HG03103 (cell line): ENCODE data around the gene EMD.
A peak's percentile ranks its signal among the peaks of the same experiment; 100 is the strongest.
"Not testable (repeated sequence)": the region's sequence is repeated elsewhere in the genome, so short reads cannot be mapped to it uniquely, and the experiment has no call there.

Experiments
- ATAC-seq: cut with Tn5 transposase; IDR thresholded peaks from one replicate; pipeline ENCODE4 v1.9.1; 2021; ENCODE audit warnings: low read depth; ENCODE audit not compliant: unreplicated experiment

Gene EMD

DNA sequence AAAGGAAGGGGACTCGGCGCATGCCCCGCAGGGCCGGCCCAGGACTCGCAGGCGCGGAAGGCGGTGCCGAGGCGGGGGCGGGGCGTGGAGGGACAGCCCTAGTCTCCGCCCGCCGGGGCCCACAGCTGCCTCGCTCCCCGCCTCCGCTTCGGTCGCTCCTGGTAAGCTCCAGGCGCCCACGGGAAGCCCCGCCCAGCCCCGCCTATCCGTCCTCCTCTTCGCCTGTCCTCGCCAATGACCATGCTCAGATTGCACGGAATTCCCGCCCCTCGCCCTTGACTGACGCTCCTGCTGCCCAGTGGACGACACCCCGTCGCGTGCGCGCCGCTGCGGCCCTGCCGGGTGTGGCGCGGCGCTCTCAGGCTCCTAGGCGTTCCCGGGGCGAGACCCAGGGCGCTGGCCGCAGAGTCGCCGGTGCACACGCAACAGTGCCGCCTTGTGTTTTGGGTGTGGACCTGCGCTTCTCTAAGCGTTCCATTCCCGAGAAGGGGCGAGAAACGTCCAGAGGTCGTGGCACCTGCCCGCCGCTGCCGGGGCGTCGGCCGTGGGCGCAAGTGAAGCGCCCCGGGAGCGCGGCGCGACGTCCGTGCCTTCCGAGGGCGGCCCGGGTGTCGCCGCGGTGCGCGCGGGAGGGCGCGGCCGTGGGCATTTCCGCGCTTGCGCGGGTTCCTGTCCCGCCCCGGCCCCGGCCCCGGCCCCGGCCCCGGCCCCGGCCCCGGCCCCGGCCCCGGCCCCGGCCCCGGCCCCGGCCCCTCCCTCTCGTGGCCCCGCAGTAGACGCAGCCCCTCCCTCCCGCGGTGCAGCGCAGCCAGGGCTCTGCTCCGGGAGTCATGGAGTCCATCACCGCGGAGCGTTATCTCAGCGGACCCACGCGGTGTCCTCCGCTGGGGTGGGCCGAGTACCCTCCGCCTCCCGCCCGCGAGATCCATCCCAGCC lies 11.0 kb downstream of the EMD start:
- ATAC-seq = peak; percentile 63

DNA sequence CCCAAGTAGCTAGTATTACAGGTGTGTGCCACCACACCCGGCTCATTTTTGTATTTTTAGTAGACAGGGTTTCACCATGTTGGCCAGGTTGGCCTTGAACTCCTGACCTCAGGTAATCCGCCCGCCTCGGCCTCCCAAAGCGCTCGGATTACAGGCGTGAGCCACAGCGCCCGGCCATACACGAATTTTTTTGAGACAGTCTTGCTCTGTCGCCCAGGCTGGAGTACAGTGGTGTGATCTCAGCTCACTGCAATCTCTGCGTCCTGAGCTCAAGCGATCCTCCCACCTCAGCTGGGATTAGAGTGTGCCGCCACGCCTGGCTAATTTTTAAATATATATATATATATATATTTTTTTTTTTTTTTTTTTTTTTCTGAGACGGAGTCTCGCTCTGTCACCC lies 17.3 kb downstream of the EMD start:
- not testable (repeated sequence) for ATAC-seq

DNA sequence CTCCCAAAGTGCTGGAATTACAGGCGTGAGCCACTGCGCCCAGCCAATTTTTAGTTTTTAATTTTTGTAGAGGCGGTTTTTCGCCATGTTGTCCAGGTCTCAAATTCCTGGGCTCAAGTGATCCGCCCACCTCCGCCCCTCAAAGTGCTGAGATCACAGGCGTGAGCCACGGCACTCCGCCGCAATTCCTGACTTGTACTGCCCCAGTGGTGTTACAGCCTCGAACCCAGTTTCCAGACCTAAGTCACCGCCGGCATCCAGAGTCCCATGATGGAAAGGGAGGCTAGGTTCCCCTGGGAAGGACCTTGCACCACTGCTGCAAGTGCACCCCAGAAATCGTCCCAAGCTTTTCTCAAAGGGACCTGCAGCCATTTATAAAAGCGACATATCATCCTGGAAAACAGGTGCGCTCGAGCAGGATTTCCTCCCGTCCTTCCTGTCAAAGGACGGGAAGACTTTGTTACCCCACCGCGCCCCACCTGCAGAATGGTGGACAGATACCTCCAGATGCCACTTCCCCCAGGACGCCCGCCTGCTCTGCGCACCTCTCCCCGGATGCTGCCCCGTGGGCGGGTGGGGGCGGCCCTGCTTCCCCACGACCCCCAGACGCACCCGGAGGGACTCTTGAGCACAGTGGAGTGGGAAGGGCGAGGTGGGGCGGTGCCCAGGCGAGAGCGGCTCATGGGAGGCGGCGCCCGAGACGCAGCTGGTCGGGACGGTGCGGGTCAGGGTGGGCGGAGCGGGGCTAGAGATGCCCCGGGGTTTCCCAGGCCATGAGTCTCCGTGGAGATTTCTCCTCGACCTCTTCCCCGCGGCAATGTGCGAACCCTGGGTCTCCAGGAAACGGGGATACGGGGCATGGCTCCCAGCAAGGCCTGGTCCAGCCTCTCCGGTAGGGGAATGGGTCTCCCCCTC lies 18.1 kb downstream of the EMD start:
- peak; percentile 39 for ATAC-seq

DNA sequence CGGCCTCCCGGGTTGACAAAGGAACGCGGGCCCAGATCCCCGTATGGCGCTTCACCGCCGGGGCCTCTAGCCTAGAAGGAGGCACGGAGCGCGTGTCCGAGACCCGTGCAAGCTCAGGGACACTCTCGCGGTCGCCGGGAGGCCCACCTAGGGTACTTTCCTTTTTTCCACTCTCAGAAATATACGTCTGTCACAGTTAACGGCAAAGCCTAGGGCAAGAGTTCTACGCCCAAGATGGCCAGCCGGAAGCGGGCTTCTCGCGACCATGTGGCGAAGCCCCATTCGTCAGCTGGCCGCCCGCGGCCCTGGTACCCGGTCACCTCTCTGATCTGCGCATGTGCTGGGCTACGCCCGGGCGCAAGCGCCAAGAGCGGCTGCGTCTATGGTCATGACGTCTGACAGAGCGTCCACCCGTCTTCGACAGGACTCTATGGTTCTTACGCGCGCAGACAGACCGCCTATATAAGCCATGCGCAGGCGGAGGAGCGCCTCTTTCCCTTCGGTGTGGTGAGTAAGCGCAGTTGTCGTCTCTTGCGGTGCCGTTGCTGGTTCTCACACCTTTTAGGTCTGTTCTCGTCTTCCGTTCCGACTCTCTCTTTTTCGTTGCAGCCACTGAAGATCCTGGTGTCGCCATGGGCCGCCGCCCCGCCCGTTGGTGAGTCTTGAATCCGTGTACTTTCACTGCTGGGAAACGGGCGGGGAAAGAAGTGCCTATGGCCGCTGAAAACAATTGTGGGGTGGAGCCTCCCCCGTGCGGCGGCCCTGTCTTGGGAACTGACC lies 19.0 kb downstream of the EMD start, which contains the start of gene RPL10:
Gene RPL10 (plus strand): TSS at position 490 of the 780 bp plus-strand sequence. CDS start 143 bp downstream, at position 633.
- peak; percentile 44 for ATAC-seq

DNA sequence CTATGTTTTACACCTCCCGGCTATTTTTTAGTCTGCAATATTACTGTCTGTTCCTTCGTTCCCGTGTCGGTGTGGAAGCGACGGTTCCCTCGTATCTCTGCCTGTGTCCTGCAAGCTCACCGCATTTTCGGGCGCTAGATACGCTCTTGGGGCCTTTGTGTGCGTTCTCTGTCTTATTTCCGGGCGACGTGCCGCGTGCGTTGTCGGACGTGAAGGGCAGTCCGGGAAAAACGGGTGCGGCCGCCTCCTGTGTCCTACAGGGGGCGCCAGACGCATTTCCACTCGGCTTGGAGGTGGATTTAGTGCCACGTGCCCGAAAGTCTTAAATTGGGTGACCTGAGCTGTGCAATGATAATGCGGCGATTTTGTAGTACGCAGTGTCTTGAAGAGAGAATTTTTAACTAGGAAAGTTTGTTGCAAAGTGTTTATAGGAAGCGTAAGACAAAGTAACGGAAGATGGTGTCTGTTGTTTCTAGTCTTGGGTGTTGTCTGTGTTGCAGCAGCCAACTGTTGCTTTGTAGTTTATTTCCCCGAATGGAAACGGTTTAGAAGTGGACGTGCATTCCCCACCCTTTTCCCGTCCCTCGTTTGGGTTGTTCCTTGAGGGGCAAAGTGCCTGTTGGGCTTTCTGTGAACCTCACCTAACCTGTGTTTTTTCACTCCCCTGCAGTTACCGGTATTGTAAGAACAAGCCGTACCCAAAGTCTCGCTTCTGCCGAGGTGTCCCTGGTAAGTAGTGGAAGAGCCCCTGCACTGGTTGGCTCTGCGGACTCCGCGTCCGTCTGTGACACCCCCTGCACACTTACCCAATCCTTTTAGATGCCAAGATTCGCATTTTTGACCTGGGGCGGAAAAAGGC lies 19.8 kb downstream of the EMD start:
- peak; percentile 29 for ATAC-seq

DNA sequence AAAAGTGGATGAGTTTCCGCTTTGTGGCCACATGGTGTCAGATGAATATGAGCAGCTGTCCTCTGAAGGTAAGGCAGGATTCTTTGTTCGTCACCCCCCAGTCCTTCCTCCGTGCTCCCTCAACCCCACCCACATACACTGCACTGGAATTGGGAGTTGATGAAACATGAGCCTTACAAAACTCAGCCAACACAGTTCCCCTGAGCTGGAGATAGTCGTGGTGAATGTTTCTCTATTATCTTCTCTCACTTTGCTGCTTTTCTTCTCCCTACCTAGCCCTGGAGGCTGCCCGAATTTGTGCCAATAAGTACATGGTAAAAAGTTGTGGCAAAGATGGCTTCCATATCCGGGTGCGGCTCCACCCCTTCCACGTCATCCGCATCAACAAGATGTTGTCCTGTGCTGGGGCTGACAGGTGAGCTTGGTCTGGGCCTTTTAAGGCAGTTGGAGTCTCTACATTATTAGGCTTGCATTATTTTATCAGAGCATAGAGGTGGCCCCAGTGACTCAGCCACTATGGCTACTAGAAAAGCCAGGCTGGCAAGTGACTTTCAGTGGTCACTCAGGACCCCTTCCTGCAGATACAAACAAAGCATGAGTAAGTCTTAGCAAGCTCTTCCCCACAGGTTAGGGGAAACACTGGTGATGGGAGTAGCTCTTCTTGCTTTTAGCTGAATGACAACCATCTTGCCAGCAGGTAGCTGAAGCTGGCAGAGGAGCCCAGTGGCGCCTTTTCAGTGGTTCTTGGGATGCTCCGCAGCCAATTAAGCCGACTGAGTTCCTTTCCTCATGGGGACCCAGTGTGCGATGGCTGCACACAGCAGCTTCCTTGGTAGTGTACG lies 20.7 kb downstream of the EMD start:
- no peak for ATAC-seq

DNA sequence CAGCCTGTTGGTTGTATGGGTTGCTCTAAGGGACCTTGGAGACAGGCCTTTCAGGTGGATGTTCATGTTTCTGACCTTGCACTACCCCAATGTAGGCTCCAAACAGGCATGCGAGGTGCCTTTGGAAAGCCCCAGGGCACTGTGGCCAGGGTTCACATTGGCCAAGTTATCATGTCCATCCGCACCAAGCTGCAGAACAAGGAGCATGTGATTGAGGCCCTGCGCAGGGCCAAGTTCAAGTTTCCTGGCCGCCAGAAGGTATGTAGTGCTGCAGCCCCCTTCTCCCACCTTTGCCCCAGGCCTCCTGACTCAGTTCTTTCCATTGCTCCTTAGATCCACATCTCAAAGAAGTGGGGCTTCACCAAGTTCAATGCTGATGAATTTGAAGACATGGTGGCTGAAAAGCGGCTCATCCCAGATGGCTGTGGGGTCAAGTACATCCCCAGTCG lies 21.3 kb downstream of the EMD start:
- not testable (repeated sequence) for ATAC-seq

DNA sequence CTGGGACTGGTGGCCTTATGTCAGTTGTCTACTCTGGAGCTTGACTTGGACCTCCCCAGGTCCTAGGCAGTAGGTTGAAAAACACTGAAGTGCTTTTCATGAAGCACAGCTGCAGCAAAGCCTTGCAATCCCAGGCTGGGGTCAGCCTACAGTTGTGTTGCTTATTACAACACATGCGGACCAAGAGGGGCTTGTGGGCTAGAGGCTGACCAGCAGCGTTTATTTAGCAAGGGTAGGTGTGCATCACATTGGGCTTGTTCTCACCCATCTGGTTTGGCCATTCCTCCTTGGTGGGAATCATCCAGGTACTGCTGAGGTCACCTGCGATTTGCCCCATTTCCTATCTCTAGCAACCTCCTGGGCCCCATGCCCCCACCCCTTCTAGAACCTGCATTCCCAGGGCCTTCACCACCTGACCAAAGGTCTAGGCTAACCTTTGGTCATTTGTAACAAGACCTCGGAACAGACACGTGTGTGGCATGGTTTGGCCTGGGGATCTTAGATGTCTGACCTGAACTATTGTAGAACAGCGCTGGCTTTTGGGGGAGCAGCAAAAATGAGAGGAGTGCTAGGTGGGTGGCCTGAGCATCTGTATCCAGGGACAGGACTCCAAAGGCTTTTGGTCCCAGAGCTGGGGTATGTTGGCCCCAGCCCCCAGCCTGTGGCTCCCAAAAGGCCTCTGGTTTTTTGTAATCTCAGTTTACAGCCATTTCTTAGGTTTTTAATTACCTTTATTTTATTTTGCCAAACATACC lies 22.1 kb downstream of the EMD start:
- no peak for ATAC-seq

DNA sequence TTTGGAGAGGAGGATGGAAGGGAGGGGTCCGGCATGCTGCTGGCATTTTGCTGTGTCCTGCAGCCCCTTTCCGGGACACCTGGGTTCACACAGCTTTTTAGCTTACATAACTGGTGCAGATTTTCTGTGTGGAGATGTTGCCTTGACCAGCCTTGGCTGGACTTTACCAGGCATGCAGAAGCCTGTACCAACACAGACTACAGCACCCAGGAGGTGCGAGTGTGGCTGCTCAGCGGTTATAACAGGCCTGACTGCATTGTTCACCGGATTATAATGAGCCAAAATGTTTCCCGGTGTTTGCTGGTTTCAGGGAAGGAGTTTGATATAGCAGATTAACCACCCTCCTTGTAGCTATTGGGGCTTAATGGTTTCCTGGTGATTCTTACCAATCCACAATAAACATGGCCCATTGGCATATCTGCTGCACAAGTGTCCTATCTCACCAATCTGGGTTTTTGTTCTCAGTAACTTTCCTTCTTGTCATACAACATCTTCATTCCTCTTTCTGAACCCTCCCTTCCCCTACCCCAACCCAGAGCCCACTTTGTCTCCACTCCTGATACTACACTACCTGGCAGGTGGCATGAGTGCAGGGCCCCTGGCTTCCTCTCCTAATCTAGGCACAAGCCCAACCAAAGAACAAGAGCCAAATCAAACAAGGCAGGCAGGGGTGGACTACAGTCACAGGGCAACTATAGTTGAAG lies 23.0 kb downstream of the EMD start:
- no peak for ATAC-seq

DNA sequence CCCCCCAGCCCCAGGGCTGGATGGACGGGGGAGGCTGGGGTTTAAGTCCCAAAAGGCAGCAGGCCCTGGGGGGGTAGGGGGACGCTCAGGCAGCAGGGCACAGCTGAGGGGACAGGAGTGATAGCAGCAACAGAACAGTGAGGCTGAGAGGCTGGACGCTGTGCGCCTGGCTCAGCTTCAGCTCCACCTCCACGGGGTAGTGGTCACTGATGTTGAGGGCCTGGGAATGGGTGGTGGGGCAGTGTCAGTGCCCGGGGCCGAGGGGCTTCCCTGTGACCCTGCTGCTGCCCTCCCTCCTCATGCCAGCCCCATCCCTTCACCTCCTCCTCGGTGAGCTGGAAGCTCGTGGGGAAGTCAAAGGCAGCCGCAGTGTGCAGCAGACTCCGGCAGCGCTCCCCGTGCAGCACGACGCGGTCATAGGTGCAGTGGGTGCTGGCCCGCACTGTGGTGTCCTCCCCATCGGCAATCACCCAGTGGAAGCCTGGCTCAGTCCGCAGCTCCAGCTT lies 23.6 kb downstream of the EMD start:
- no peak for ATAC-seq

DNA sequence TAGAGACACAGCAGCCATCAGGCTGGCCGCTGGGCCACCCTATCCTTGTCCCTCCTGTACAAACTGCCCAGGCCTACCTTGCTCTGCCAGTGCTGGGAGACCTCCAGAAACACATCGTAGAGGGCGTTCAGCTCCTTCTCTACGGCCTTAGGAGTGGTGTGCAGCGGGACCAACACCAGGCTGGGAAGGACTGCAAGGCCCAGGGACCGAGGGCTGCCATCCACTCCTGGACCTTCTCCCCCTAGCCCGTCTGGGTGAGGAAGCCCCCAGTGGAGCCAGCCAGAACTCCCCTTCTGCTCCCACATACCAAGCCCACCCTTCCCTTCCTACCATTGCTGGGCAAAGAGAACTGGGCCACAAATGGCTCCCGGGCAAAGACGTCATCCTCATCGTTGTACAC lies 24.1 kb downstream of the EMD start:
- ATAC-seq = no peak

DNA sequence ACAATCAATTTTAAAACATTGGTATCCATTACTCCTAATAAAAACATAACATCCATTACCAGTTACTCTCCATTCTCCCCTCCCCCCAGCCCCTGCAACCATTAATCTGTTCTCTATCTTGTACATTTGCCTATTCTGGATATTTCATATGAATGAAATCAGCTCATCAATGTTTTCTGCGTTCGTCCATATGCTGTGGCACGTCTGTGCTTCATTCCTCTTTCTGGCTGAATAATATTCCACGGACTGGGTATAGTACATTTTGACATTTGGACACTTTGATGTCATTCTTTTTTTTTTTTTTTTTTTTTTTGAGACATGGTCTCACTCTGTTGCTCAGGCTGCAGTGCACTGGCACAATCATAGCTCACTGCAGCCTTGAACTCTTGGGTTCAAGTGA lies 24.8 kb downstream of the EMD start:
- no peak for ATAC-seq

DNA sequence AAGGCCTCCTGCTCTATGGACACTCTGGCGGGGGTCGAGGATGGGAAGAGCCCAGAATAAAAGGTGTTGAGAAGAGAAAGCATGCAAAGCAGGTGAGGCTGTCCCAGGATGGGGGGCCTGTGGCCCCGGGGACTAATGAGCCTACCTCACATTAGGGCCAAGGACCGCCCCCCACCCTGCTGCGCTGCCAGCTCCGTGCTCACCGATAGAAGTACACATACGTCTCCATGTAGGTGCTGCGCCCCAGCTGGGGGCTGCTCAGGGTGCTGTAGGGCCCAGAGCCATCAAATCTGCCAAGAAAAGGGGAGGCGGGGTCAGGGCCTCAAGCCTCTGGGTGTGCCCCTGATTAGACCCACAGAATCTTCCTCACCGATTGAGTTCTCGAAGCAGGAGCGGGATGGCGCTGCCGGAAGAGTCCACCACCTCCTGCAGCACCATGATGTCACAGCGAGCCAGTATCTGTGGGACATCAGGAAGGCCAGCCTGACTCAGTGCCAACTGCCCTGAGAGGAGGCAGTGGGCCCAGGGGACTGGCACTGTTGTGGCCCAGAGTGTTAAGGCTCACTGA lies 25.6 kb downstream of the EMD start:
- no peak for ATAC-seq

DNA sequence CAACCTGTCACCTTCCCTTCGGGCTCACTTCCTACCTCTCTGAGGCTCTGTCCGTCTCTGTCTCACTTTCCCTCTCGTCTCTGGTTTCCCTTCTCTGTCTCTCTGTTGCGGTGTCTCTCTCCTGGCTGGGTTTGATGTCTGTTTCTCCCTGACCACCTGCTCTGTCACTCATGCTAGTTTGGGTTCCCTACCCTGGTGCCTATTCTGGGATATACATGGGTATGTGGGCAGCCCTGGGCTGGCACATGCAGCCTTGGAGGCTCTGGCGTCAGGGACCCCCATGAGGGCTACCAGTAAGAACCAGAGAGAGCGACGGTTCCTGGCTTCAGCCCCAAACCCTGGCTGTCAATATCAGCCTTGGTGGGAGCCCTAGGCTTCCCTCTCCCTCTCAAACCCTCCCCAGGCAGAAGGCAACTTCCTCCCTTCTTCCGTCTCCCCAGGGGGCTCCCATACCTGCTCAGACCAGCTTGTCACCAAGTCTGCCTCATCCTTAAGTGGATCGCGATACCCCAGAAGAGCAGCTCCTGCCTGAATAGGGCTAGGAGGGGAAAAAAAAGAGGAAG lies 29.6 kb downstream of the EMD start:
- ATAC-seq = no peak

DNA sequence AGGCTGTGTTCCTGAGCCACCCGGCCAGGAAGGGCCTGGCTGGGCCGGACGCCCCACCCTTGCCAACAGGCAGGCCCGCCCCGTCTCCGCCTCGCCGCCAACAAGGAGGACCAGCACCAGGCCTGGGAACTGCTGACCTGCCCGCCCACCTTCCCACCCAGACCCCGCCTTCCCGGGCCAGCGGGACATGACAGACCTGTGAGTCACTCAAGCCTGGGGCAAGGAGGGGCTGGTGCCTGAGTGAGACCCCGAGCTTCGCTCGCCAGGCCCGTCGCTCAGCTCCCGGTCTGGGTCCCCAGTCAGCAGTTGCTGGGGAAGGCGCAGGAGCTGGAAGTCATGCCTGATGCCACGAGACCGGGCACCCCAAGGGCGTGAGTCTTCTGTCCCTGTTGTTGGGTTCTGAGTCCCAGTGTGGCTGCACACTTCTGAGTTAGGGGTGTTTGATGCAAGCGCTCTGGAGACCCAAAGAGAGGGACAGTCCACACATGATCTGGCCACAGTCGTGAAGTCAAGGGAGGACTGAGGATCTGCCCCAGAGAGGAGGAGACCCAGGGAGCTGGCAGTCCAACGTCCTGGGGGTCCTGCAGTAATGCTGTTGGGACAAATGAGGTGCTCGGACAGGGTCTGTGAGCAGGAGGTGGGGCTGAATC lies 30.3 kb downstream of the EMD start, which contains the start of gene DNASE1L1:
Gene DNASE1L1 (minus strand): TSS at position 33 of the 650 bp plus-strand sequence. CDS start 3,686 bp downstream, outside the sequence.
- no peak for ATAC-seq

DNA sequence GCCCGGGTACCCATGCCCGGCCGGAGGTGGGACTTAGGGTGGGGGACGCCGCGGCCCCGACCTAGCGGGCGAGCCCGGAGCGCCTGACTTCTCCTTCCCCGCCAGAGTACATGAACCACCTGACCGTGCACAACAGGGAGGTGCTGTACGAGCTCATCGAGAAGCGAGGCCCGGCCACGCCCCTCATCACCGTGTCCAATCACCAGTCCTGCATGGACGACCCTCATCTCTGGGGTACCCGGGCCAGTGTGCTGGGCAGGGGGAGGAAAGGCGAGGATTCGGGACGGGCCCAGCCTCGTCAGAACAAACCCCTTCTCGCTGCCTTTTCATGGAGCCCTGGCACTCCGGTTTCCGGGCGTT lies 32.9 kb downstream of the EMD start:
- peak; percentile 72 for ATAC-seq
